ENCODE results near the gene INPP5A. TPM values are rescaled to one million over a fixed set of nuclear protein-coding genes. Genes with fewer than 3 reads are reported as not detected.
"Not testable (repeated sequence)": the region's sequence is repeated elsewhere in the genome, so short reads cannot be mapped to it uniquely, and the experiment has no call there.

The INPP5A gene
- total and polyA plus RNA-seq, 7 donors, result 17.6 to 132 (median 100) TPM

- no peak overlapping the region for H3K4me3 ChIP-seq
- no peak overlapping the region for H3K27ac ChIP-seq
- TF ChIP-seq POLR2A (IDR thresholded peaks at IDR 0.05) (no peak), POLR2AphosphoS5 (IDR thresholded peaks at IDR 0.05) (no peak), EP300 (IDR thresholded peaks at IDR 0.05) (no peak), CTCF (IDR thresholded peaks at IDR 0.05) (no peak)
- peaks cover 0 to 33% (median 31%) of the 10 kb centered on the region in 3 donors for H3K27me3 ChIP-seq
- WGBS, 2 donors, result 66 to 83% methylated on average over 12 of the region's 12 CpGs
- no peak for DNase-seq
- peaks cover 0 to 3% (median 0%) of the 10 kb centered on the region in 4 donors for H3K9me3 ChIP-seq
- intact Hi-C loops (cut with DNase I), result no loop called here
- no peaks in the 10 kb centered on the region for H3K4me1 ChIP-seq
- no peaks in the 10 kb centered on the region for H3K36me3 ChIP-seq
These were observed 279.1 kb downstream of the INPP5A start for GRCh38 chr10:132816718-132817117.

- TF ChIP-seq POLR2A (IDR thresholded peaks at IDR 0.05) (no peak), EP300 (IDR thresholded peaks at IDR 0.05) (no peak), CTCF (IDR thresholded peaks at IDR 0.05) (no peak), POLR2AphosphoS5 (IDR thresholded peaks at IDR 0.05) (no peak)
- Histone ChIP-seq H3K9me3 (peaks cover 0 to 3% (median 0%) of the 10 kb centered on the region in 4 donors), H3K27me3 (peaks cover 0 to 33% (median 22%) of the 10 kb centered on the region in 3 donors), H3K36me3 (no peaks in the 10 kb centered on the region), H3K4me3 (no peak overlapping the region), H3K4me1 (no peaks in the 10 kb centered on the region), H3K27ac (no peak overlapping the region)
- intact Hi-C loops (cut with DNase I), result no loop called here
- 84 to 86% methylated on average over 29 of the region's 29 CpGs for WGBS, 2 donors
- peak; percentile 42 for DNase-seq
These were observed 280.2 kb downstream of the INPP5A start for GRCh38 chr10:132817701-132818211.

GRCh38 chr10:132820056-132820455 is 282.5 kb downstream of the INPP5A start:
- peaks cover 0 to 21% (median 12%) of the 10 kb centered on the region in 3 donors for H3K27me3 ChIP-seq
- no peak for TF ChIP-seq CTCF (IDR thresholded peaks at IDR 0.05)
- no peak overlapping the region for H3K4me3 ChIP-seq
- intact Hi-C loops (cut with DNase I), result no loop called here
- DNase-seq, result peak; percentile 51
- no peak overlapping the region for H3K27ac ChIP-seq
- no peaks in the 10 kb centered on the region for H3K36me3 ChIP-seq
- WGBS, 2 donors, result 91 to 92% methylated on average over 13 of the region's 13 CpGs
- no peaks in the 10 kb centered on the region for H3K4me1 ChIP-seq
- peaks cover 0 to 3% (median 0%) of the 10 kb centered on the region in 4 donors for H3K9me3 ChIP-seq

- not testable (repeated sequence) for H3K27me3 ChIP-seq, DNase-seq
- WGBS, 2 donors, result 96% methylated on average over 34 of the region's 34 CpGs
These were observed 288.4 kb downstream of the INPP5A start for GRCh38 chr10:132825783-132826523.

GRCh38 chr10:132826524-132827422 is 289.2 kb downstream of the INPP5A start:
- no peaks in the 10 kb centered on the region for H3K36me3 ChIP-seq
- TF ChIP-seq CTCF (IDR thresholded peaks at IDR 0.05) (no peak), EP300 (IDR thresholded peaks at IDR 0.05) (no peak), POLR2A (IDR thresholded peaks at IDR 0.05) (no peak), POLR2AphosphoS5 (IDR thresholded peaks at IDR 0.05) (no peak)
- no peak overlapping the region for H3K4me3 ChIP-seq
- H3K27me3 ChIP-seq, result peaks cover 0 to 3% (median 3%) of the 10 kb centered on the region in 3 donors
- H3K9me3 ChIP-seq, result no peaks in the 10 kb centered on the region
- 94 to 95% methylated on average over 36 of the region's 36 CpGs for WGBS, 2 donors
- no peak overlapping the region for H3K27ac ChIP-seq
- H3K4me1 ChIP-seq, result no peaks in the 10 kb centered on the region
- DNase-seq, result peak; percentile 45
- intact Hi-C loops (cut with DNase I), result no loop called here

More at GRCh38 chr10:132825783-132826523, 288.4 kb downstream of the INPP5A start:
- intact Hi-C loops (cut with DNase I); H3K36me3 ChIP-seq; H3K4me3 ChIP-seq; H3K9me3 ChIP-seq; H3K4me1 ChIP-seq; H3K27ac ChIP-seq: not testable (repeated sequence)

All from sigmoid colon (tissue), 7 donors.